Measurements from ENCODE around the gene CSAD. TPM values are rescaled to one million over a fixed set of nuclear protein-coding genes. Genes with fewer than 3 reads are reported as not detected.

Gene CSAD
- total and polyA plus RNA-seq, 2 of the 13 experiments (the other 11 are each of a cell fraction or from before 2014, with no cell fraction given) = 7.2 to 23.5 TPM

DNA sequence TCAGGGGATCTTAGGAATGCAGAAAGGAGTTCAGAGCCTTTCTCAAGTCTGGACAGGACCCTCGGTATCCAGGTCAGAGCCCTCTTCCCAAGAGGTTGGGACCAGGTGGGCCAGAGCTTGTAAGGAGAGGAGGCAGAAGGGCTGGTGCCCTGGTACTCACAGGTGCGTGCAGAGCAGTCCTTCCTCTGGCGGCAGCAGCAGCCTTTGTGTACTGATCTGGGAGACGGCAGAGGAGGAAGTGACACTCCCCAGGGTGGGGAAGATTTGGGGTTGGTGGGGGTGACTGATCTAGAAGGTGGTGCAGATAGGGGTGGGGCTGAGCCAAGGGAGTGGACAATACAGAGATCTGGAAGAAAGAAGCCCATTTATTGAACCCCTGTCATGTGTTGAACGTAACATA is 26.3 kb upstream of the CSAD start, which contains the start of gene ITGB7:
Gene ITGB7 (minus strand): TSS at position 210 of the 400 bp plus-strand sequence. CDS start 6,808 bp downstream, outside the sequence.
- ChIA-PET CTCF (ENCODE audit: low intra/inter-chr PET ratio, low total read pairs) (no interaction called here), POLR2A (no interaction called here)
- in situ Hi-C loops (cut with HindIII; ENCODE audit: extremely low pct_ligation_motif_present, low pct_unique_long_range_greater_than_20kb) (no loop called here), intact Hi-C loops (cut with micrococcal nuclease; ENCODE audit: unreplicated experiment) (no loop called here)
- H3K36me3 ChIP-seq (replicated peaks in 1 of 2; ENCODE audit: control insufficient read depth in 1 of 2, insufficient read depth in 2 of 2, low read length in 2 of 2) = no peaks in the 10 kb centered on the region
- ATAC-seq (no peak), DNase-seq (ENCODE audit: low spot score) (no peak), FAIRE-seq (no peak)
- no peak within 1 kb of the TSS for H3K9ac ChIP-seq (ENCODE audit: insufficient read depth, low read depth, low read length)
- H3K4me2 ChIP-seq (ENCODE audit: low read depth, low read length) = no peak within 1 kb of the TSS
- H2AFZ ChIP-seq (ENCODE audit: low read length) = no peak within 1 kb of the TSS
- peaks cover 2 to 15% of the 10 kb centered on the region in 2 experiments; a peak in 3 of 5 replicates for H3K27me3 ChIP-seq (ENCODE audit: control insufficient read depth in 1 of 2, insufficient read depth in 2 of 2, low read length in 2 of 2)
- BruUV-seq (replicated peaks) = no TSS peak
- H3K4me1 ChIP-seq (ENCODE audit: insufficient read depth, low read length) = peaks cover 30% of the 10 kb centered on the region
- H3K27ac ChIP-seq (ENCODE audit: extremely low read length, insufficient read depth, low read length) = no peak within 1 kb of the TSS
- H3K4me3 ChIP-seq (replicated peaks in 1 of 3; ENCODE audit: insufficient read depth in 1 of 3, low read depth in 2 of 3, low read length in 3 of 3) = no peak within 1 kb of the TSS
- WGBS (ENCODE audit: low lambda C conversion rate) = 14% methylated on average over 4 of the region's 5 CpGs
- H3K79me2 ChIP-seq (ENCODE audit: insufficient read depth, low read length) = no peaks in the 10 kb centered on the region
- TF ChIP-seq, protein P1, sequence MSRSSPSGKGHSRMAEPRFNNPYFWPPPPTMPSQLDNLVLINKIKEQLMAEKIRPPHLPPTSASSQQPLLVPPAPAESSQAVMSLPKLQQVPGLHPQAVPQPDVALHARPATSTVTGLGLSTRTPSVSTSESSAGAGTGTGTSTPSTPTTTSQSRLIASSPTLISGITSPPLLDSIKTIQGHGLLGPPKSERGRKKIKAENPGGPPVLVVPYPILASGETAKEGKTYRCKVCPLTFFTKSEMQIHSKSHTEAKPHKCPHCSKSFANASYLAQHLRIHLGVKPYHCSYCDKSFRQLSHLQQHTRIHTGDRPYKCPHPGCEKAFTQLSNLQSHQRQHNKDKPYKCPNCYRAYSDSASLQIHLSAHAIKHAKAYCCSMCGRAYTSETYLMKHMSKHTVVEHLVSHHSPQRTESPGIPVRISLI (CRISPR knock-in tag; IDR thresholded peaks at IDR 0.05; ENCODE audit: borderline replicate concordance) = no peak
- TF ChIP-seq GABPB1 (CRISPR knock-in tag; IDR thresholded peaks at IDR 0.05) = no peak
- no peak for TF ChIP-seq ZSCAN29 (CRISPR knock-in tag; conservative IDR thresholded peaks at IDR 0.05)
- H3K9me3 ChIP-seq (ENCODE audit: low read length) = no peaks in the 10 kb centered on the region
- no peaks in the 10 kb centered on the region for H4K20me1 ChIP-seq (ENCODE audit: insufficient read depth, low read length)

DNA sequence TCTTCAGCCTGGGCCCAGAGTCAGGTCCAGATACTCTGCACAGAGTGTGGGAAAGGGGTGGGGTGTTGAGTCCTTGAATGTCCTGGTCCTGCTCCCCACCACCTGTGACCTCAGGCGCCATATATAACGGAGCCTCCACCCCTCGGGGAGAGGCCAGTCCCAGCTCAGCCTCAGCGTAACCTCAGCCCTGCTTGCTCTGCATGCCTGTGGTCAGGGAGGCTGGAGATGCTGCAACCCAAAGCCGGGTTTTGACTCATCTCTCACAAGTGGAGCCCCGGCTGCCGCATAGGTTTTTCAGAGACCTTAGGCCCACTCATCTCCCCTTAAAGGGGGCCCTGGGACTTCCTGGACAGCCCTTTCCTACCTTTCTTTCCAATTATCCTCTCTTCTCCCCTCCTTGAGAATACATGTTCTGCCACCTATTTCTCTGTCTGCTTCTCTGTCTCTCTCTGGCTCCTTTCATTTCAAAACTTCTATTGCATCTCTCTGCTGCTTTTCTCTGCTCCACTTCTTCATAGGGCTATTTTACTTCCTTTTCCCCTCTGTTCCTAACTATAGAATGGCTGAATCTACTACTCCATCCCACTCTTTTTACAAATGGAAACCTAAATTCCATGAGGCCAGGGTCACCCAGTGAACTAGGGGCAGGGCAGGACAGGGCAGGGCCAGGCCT is 25.2 kb upstream of the CSAD start:
- no peak for DNase-seq (ENCODE audit: low spot score)
- H3K36me3 ChIP-seq (replicated peaks in 1 of 2; ENCODE audit: control insufficient read depth in 1 of 2, insufficient read depth in 2 of 2, low read length in 2 of 2) = no peaks in the 10 kb centered on the region
- peak; percentile 58 for ATAC-seq
- no peak overlapping the region for H3K27ac ChIP-seq (ENCODE audit: extremely low read length, insufficient read depth, low read length)
- no peak overlapping the region for H3K4me3 ChIP-seq (replicated peaks in 1 of 3; ENCODE audit: insufficient read depth in 1 of 3, low read depth in 2 of 3, low read length in 3 of 3)
- CTCF ChIA-PET (ENCODE audit: low intra/inter-chr PET ratio, low total read pairs) = no interaction called here
- in situ Hi-C loops (cut with HindIII; ENCODE audit: extremely low pct_ligation_motif_present, low pct_unique_long_range_greater_than_20kb) = no loop called here
- no peak overlapping the region for H3K4me2 ChIP-seq (ENCODE audit: low read depth, low read length)
- H3K27me3 ChIP-seq (ENCODE audit: control insufficient read depth in 1 of 2, insufficient read depth in 2 of 2, low read length in 2 of 2) = peaks cover 2 to 15% of the 10 kb centered on the region in 2 experiments; a peak in 3 of 5 replicates
- H3K9ac ChIP-seq (ENCODE audit: insufficient read depth, low read depth, low read length) = no peak overlapping the region
- POLR2A ChIA-PET = interaction anchor here (0.9 kb wide), 1 partner anchor 25 kb away, joined by 3 read pairs; the partner anchor contains the start of genes CSAD and ZNF740
- H3K9me3 ChIP-seq (ENCODE audit: low read length) = no peaks in the 10 kb centered on the region
- peaks cover 34% of the 10 kb centered on the region for H3K4me1 ChIP-seq (ENCODE audit: insufficient read depth, low read length)
- FAIRE-seq = no peak
- no peaks in the 10 kb centered on the region for H3K79me2 ChIP-seq (ENCODE audit: insufficient read depth, low read length)
- no peaks in the 10 kb centered on the region for H4K20me1 ChIP-seq (ENCODE audit: insufficient read depth, low read length)
- WGBS (ENCODE audit: low lambda C conversion rate) = 2% methylated on average over 7 of the region's 7 CpGs
- intact Hi-C loops (cut with micrococcal nuclease; ENCODE audit: unreplicated experiment) = no loop called here
- BruUV-seq (replicated peaks) = no TSS peak
- TF ChIP-seq CEBPB (IDR thresholded peaks at IDR 0.05; ENCODE audit: borderline replicate concordance, low read depth, low read length) (0 out of 2 replicates have a peak, but pooled peaks have one; percentile 14), HOXA5 (CRISPR knock-in tag; IDR thresholded peaks at IDR 0.05) (no peak)
- H2AFZ ChIP-seq (ENCODE audit: low read length) = no peak overlapping the region

Measured in HepG2 (cell line).